KMS-11 (cell line): ENCODE results near the gene RAPGEF6.

Source experiments
- H2AFZ ChIP-seq: fragments of 200-600 bp; sonication (generic); 2 replicates; pipeline ENCODE4 v1.6.1; 2016; ENCODE audit warnings: antibody characterized with exemption, mixed run types, low read depth
- H3K27ac ChIP-seq: fragments of 200-600 bp; sonication (generic); 2 replicates; pipeline ENCODE4 v1.6.1; 2016; ENCODE audit warnings: mild to moderate bottlenecking, mixed run types
- H3K27me3 ChIP-seq: fragments of 200-600 bp; sonication (generic); 2 replicates; pipeline ENCODE4 v1.6.1; 2017; ENCODE audit warnings: mild to moderate bottlenecking, low read depth, mixed run types, moderate library complexity; ENCODE audit not compliant: insufficient read depth
- H3K36me3 ChIP-seq: fragments of 200-600 bp; sonication (generic); 2 replicates; pipeline ENCODE4 v1.6.1; 2017; ENCODE audit warnings: mild to moderate bottlenecking, mixed run types; ENCODE audit not compliant: insufficient read depth
- H3K4me1 ChIP-seq: fragments of 200-600 bp; sonication (generic); 2 replicates; pipeline ENCODE4 v1.6.1; 2016; ENCODE audit warnings: mild to moderate bottlenecking, low read depth, mixed run types; ENCODE audit not compliant: poor library complexity, severe bottlenecking
- H3K4me2 ChIP-seq: fragments of 200-600 bp; sonication (generic); 2 replicates; pipeline ENCODE4 v1.7.0; 2016; ENCODE audit warnings: mild to moderate bottlenecking, mixed run types
- H3K4me3 ChIP-seq: fragments of 200-600 bp; sonication (generic); IDR thresholded peaks from 2 replicates; pipeline ENCODE4 v1.6.1; 2017; ENCODE audit warnings: low read depth, low read length, mixed read lengths; ENCODE audit not compliant: insufficient read depth
- H3K79me2 ChIP-seq: fragments of 200-600 bp; sonication (generic); 2 replicates; pipeline ENCODE4 v1.6.1; 2016; ENCODE audit warnings: low read depth, mixed run types; ENCODE audit not compliant: insufficient read depth
- H3K9ac ChIP-seq: fragments of 200-600 bp; sonication (generic); 2 replicates; pipeline ENCODE4 v1.6.1; 2016; ENCODE audit warnings: mild to moderate bottlenecking, mixed run types
- H4K20me1 ChIP-seq: fragments of 200-600 bp; sonication (generic); 2 replicates; pipeline ENCODE4 v1.6.1; 2016; ENCODE audit warnings: mild to moderate bottlenecking, mixed run types; ENCODE audit not compliant: insufficient read depth
- TF ChIP-seq, protein P1 (sequence below): fragments of 200-600 bp; sonication (generic); conservative IDR thresholded peaks from 2 replicates; pipeline ENCODE4 v1.6.1; 2017; ENCODE audit warnings: low read depth, mild to moderate bottlenecking, antibody characterized with exemption, low read length, moderate library complexity, mixed read lengths

Gene RAPGEF6

DNA sequence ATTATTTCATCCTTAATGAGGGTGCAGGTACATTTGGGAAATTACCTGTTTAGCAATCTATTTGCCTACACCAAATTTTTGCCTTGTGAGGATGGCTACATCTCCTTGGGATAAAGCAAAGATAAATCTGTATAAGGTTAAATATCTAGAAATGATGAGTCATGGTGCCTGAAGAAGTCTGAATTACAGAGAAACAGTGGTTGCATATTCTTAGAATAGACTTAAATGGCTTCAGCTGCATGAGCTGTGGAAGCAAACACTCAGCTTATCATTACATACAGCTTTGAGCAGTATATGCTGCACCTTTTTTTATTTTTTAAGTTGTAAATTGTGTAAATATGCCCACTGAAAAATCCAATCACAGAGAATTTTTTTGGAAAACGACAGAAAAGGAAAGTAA, 153.5 kb downstream of the RAPGEF6 start:
- Histone ChIP-seq H3K79me2 (no peaks in the 10 kb centered on the region), H3K9ac (no peak overlapping the region), H2AFZ (no peak overlapping the region), H3K36me3 (no peaks in the 10 kb centered on the region), H3K4me2 (no peak overlapping the region), H3K4me1 (peaks cover 14% of the 10 kb centered on the region), H3K27me3 (no peaks in the 10 kb centered on the region), H4K20me1 (no peaks in the 10 kb centered on the region), H3K27ac (no peak overlapping the region), H3K4me3 (no peak overlapping the region)
- TF ChIP-seq, protein P1, sequence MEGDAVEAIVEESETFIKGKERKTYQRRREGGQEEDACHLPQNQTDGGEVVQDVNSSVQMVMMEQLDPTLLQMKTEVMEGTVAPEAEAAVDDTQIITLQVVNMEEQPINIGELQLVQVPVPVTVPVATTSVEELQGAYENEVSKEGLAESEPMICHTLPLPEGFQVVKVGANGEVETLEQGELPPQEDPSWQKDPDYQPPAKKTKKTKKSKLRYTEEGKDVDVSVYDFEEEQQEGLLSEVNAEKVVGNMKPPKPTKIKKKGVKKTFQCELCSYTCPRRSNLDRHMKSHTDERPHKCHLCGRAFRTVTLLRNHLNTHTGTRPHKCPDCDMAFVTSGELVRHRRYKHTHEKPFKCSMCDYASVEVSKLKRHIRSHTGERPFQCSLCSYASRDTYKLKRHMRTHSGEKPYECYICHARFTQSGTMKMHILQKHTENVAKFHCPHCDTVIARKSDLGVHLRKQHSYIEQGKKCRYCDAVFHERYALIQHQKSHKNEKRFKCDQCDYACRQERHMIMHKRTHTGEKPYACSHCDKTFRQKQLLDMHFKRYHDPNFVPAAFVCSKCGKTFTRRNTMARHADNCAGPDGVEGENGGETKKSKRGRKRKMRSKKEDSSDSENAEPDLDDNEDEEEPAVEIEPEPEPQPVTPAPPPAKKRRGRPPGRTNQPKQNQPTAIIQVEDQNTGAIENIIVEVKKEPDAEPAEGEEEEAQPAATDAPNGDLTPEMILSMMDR = no peak

DNA sequence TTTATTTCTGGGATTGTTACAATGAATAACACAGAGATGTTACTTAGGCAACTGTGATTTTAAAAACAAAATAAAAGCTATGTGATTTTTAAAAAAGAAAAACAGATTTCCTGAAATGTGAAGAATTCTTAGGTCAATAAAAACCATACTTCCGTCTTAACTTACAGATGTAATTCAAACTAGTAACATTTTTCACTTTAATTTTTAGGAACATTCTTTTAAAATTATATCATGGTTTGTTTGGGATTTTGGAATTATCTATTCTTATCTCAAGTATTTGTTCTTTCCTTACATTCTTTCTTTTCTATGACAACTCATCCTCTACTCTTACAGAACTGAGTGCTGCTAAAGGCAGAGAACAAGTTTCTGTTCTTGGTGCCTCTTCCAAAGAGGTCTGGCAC, 159.5 kb downstream of the RAPGEF6 start:
- H3K27me3 ChIP-seq = no peaks in the 10 kb centered on the region
- H3K27ac ChIP-seq = no peak overlapping the region
- no peak overlapping the region for H3K9ac ChIP-seq
- H2AFZ ChIP-seq = no peak overlapping the region
- no peaks in the 10 kb centered on the region for H3K4me1 ChIP-seq
- no peaks in the 10 kb centered on the region for H3K36me3 ChIP-seq
- no peaks in the 10 kb centered on the region for H4K20me1 ChIP-seq
- H3K79me2 ChIP-seq = no peaks in the 10 kb centered on the region
- H3K4me3 ChIP-seq = no peak overlapping the region
- H3K4me2 ChIP-seq = no peak overlapping the region
- TF ChIP-seq, protein P1 = no peak

DNA sequence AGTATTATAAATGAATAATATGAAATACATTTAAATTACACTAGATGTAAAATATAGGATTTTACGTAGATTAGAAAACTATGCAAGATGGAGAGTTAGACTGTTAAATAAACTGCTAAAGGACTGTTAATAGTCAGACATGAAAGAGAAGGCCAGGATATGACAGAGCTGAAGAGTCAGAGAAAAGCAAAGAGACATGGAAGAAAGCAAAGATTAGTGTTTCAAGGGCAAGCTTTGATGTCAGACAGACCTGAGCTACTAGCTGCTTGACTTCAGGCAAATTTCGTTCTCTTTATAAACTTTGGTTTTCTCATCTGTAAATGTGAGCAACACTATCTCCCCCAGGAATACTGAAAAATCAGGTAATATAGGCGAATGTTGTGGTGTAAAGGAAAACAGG, 161.3 kb downstream of the RAPGEF6 start:
- H3K9ac ChIP-seq = no peak overlapping the region

DNA sequence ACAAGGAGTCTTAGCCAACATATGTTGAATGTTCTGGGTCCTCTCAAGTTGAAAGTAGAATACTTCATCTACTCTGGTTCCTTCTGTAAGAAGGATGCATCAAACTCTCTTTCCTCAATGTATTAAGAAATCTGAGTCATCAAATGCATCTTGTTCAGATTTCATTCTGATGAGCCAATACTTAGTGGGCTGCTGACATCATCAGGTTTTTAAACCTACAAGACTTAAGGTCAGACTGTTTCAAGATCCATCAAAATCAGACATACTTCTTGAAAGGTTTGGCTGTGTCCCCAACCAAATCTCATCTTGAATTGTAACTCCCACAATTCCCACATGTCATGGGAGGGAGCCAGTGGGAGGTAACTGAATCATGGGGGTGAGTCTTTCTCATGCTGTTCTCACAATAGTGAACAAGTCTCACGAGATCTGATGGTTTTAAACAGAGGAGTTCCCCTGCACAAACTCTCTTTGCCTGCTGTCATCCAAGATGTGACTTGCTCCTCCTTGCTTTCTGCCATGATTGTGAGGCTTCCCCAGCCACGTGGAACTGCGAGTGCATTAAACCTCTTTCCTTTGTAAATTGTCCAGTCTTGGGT, 168.8 kb downstream of the RAPGEF6 start:
- no peaks in the 10 kb centered on the region for H4K20me1 ChIP-seq
- H2AFZ ChIP-seq = no peak overlapping the region
- H3K9ac ChIP-seq = no peak overlapping the region
- H3K27ac ChIP-seq = no peak overlapping the region
- H3K36me3 ChIP-seq = 0 out of 2 replicates have a peak, but pooled peaks cover 6% of the 10 kb centered on the region
- TF ChIP-seq, protein P1 = no peak
- H3K79me2 ChIP-seq = no peaks in the 10 kb centered on the region
- no peaks in the 10 kb centered on the region for H3K27me3 ChIP-seq
- H3K4me2 ChIP-seq = no peak overlapping the region
- H3K4me3 ChIP-seq = no peak overlapping the region
- peaks cover 4% of the 10 kb centered on the region for H3K4me1 ChIP-seq

More for the DNA sequence above, 161.3 kb downstream of the RAPGEF6 start:
- Histone ChIP-seq H4K20me1 (no peaks in the 10 kb centered on the region), H3K4me1 (no peaks in the 10 kb centered on the region), H3K27me3 (no peaks in the 10 kb centered on the region), H3K4me2 (no peak overlapping the region), H3K4me3 (no peak overlapping the region), H2AFZ (no peak overlapping the region), H3K27ac (no peak overlapping the region), H3K36me3 (no peaks in the 10 kb centered on the region), H3K79me2 (no peaks in the 10 kb centered on the region)
- TF ChIP-seq, protein P1 = no peak
